GM19395 (cell line): ENCODE data around the gene CRIP2.

Experiments
- ATAC-seq: cut with Tn5 transposase; IDR thresholded peaks from one replicate; pipeline ENCODE4 v1.9.1; 2021; ENCODE audit warnings: mild to moderate bottlenecking, moderate library complexity; ENCODE audit not compliant: unreplicated experiment

CRIP2 gene

GRCh38 chr14:105442834-105443233 is 31.8 kb upstream of the CRIP2 start:
- no peak for ATAC-seq

- no peak for ATAC-seq
Measured at GRCh38 chr14:105444859-105445258, 29.8 kb upstream of the CRIP2 start.

- no peak for ATAC-seq
Measured at GRCh38 chr14:105445290-105445689, 29.3 kb upstream of the CRIP2 start.

GRCh38 chr14:105445901-105446845 is 28.4 kb upstream of the CRIP2 start:
- ATAC-seq = no peak

GRCh38 chr14:105446971-105447370 is 27.6 kb upstream of the CRIP2 start:
- ATAC-seq = no peak

GRCh38 chr14:105447651-105448640 is 26.7 kb upstream of the CRIP2 start:
- no peak for ATAC-seq

- no peak for ATAC-seq
Measured at GRCh38 chr14:105448706-105449111, 25.9 kb upstream of the CRIP2 start.

GRCh38 chr14:105449276-105450122 is 25.1 kb upstream of the CRIP2 start:
- no peak for ATAC-seq

GRCh38 chr14:105450123-105450505 is 24.5 kb upstream of the CRIP2 start:
- ATAC-seq = no peak

- no peak for ATAC-seq
Measured at GRCh38 chr14:105450864-105451720, 23.5 kb upstream of the CRIP2 start.

GRCh38 chr14:105452963-105453362 is 21.7 kb upstream of the CRIP2 start:
- ATAC-seq = no peak

GRCh38 chr14:105453847-105454246 is 20.8 kb upstream of the CRIP2 start:
- ATAC-seq = no peak

- no peak for ATAC-seq
Measured at GRCh38 chr14:105455086-105455640, 19.5 kb upstream of the CRIP2 start.

GRCh38 chr14:105455766-105456660 is 18.6 kb upstream of the CRIP2 start:
- ATAC-seq = no peak

- no peak for ATAC-seq
Measured at GRCh38 chr14:105456736-105457617, 17.6 kb upstream of the CRIP2 start.

- ATAC-seq = no peak
Measured at GRCh38 chr14:105458010-105458409, 16.6 kb upstream of the CRIP2 start.

GRCh38 chr14:105458571-105458970 is 16.1 kb upstream of the CRIP2 start:
- no peak for ATAC-seq
